HG03159 (cell line): ENCODE measurements around the gene ENTHD1.
"Not testable (repeated sequence)": the region's sequence is repeated elsewhere in the genome, so short reads cannot be mapped to it uniquely, and the experiment has no call there.

Experiments
- ATAC-seq: cut with Tn5 transposase; IDR thresholded peaks from one replicate; pipeline ENCODE4 v1.9.1; 2021; ENCODE audit warnings: mild to moderate bottlenecking, moderate library complexity; ENCODE audit not compliant: unreplicated experiment

ENTHD1 gene

GRCh38 chr22:39925273-39925672, 31.7 kb upstream of the ENTHD1 start:
- ATAC-seq = no peak

GRCh38 chr22:39924286-39924685, 30.7 kb upstream of the ENTHD1 start:
- no peak for ATAC-seq

GRCh38 chr22:39923696-39924095, 30.1 kb upstream of the ENTHD1 start:
- no peak for ATAC-seq

- no peak for ATAC-seq
Measured at GRCh38 chr22:39920134-39920743, 26.7 kb upstream of the ENTHD1 start.

GRCh38 chr22:39917776-39918495, 24.4 kb upstream of the ENTHD1 start:
- no peak for ATAC-seq

- no peak for ATAC-seq
Measured at GRCh38 chr22:39917197-39917643, 23.7 kb upstream of the ENTHD1 start.

- ATAC-seq = no peak
Measured at GRCh38 chr22:39916496-39916895, 22.9 kb upstream of the ENTHD1 start.

GRCh38 chr22:39915295-39915726, 21.8 kb upstream of the ENTHD1 start:
- ATAC-seq = no peak

GRCh38 chr22:39914584-39914983, 21.0 kb upstream of the ENTHD1 start:
- ATAC-seq = no peak

- no peak for ATAC-seq
Measured at GRCh38 chr22:39913886-39914285, 20.3 kb upstream of the ENTHD1 start.

- no peak for ATAC-seq
Measured at GRCh38 chr22:39913321-39913720, 19.8 kb upstream of the ENTHD1 start.

GRCh38 chr22:39910876-39911613, 17.5 kb upstream of the ENTHD1 start:
- ATAC-seq = no peak

- ATAC-seq = no peak
Measured at GRCh38 chr22:39908737-39909136, 15.2 kb upstream of the ENTHD1 start.

GRCh38 chr22:39908136-39908535, 14.6 kb upstream of the ENTHD1 start:
- ATAC-seq = no peak

GRCh38 chr22:39907605-39908097, 14.1 kb upstream of the ENTHD1 start:
- ATAC-seq = no peak

GRCh38 chr22:39907047-39907446, 13.5 kb upstream of the ENTHD1 start:
- ATAC-seq = no peak

- no peak for ATAC-seq
Measured at GRCh38 chr22:39906207-39906606, 12.6 kb upstream of the ENTHD1 start.

- no peak for ATAC-seq
Measured at GRCh38 chr22:39905687-39906086, 12.1 kb upstream of the ENTHD1 start.

- ATAC-seq = no peak
Measured at GRCh38 chr22:39904862-39905261, 11.3 kb upstream of the ENTHD1 start.

GRCh38 chr22:39904024-39904423, 10.5 kb upstream of the ENTHD1 start:
- ATAC-seq = not testable (repeated sequence)

GRCh38 chr22:39901565-39902146, 8.1 kb upstream of the ENTHD1 start:
- no peak for ATAC-seq
